NCI-H1417 treated with DMSO at 0.1 percent for 48 hours (cell line): ENCODE results near the gene ENTR1.

Experiments used
- DNase-seq: peaks from one replicate; lab custom pipeline; 2025; lab: John Stamatoyannopoulos, UW

The ENTR1 gene

DNA sequence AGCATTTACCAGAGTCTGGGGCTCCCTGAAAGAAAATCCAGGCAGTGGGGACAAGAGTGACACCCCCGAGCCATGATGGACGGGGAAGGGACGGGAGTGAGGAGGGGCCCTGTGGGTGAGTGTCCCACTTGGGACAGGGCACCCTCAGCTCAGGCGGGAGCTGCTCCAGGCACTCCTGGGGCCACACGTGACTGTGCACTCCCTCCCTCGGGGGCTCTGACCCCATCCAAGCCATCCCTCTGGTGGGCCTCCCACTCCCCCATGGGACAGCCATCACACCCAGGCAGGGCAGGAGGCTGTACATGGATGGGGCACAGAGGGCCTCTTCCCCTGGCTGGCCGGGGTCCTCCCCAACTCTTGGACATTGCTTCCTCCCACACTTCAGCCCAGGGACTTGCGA is 34.0 kb downstream of the ENTR1 start:
- no peak for DNase-seq

DNA sequence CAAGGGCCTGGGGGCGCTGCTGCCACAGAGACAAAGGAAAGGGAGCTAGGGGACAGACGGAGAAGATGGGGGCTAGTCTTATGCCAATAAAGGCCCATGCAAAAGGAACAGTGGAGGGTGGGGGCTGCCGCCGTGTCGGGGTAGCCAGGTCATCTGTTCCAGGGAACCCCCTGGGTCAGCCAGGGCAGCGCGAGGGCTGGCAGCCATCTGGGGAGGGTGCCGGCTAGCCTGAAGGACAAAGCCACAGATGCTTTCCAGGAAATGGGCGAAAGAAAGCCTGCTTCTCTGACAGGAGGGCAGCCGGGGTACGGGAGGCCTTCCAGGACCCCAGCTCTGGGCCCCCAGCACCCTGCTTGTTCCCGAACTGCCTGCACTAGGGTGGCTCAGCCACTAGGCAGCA is 35.3 kb downstream of the ENTR1 start:
- DNase-seq = no peak

GRCh38 chr9:136374183-136374575 is 36.2 kb downstream of the ENTR1 start:
- DNase-seq = no peak

GRCh38 chr9:136373300-136374182 is 36.9 kb downstream of the ENTR1 start, which contains the start of gene CARD9:
Gene CARD9, minus strand, starts transcription at chr9:136373669. Its CDS starts 1,591 bp downstream, at chr9:136372078.
- DNase-seq = no peak

- no peak for DNase-seq
Observed at GRCh38 chr9:136372561-136373299, 37.7 kb downstream of the ENTR1 start.

DNA sequence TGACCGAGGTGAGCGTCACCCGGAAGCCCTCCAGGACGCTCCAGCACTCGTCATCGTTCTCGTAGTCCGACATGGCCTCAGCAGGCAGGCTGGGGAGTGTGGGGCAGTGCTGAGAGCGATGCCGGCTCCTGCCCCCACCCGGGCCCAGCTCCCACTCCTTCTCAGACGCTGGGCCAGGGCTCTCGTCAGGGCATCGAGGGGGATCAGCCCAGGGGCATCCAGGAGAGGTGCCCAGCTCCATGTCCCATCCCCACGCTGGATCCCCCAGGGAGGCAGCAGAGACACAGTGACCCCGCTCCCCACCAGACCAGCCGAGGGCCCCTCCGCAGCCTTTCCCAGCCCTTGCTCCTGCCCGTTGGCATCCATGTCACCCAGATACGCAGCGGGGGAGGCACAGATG is 38.4 kb downstream of the ENTR1 start:
- DNase-seq = no peak

DNA sequence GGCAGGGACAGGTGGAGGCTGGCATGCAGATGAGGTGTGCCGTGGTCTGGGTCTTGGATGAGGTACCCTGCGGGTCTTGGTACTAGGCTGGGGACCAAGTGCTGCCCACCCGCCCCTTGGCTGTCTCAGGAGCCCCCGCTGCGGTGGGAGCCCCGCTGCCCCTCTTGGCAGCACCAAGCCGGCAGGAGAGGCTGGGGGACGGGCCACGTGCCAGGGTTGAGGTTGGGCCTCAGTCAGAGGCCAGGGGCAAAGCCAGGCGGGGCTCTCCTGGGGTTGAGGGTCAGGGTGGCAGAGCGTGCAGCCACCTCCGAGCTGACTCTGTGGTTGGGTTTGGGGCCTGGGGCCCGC is 38.9 kb downstream of the ENTR1 start:
- DNase-seq = no peak

- DNase-seq = no peak
Observed at GRCh38 chr9:136370687-136371532, 39.5 kb downstream of the ENTR1 start.

DNA sequence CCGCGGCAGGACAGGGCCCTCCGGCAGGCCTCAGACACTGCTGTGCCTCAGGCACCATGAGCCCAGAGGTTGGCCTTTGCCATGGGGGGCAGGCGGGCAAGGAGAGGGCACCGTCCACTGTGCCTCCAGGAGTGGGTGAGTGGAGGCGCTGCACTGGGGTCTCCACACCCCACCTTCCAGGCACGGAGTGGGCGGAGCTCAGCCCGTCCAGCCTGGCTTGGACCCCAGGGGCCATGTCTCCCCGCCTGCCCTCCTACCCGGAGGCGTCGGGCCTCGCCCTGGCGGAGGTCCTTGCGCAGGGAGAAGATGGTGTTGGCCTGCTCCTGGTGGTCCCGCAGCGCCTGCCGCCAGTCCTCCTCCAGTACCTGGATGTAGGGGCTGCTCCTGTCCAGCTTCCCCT is 40.4 kb downstream of the ENTR1 start:
- DNase-seq = no peak

- DNase-seq = no peak
Observed at GRCh38 chr9:136368190-136368589, 42.2 kb downstream of the ENTR1 start.

GRCh38 chr9:136367296-136368145 is 42.9 kb downstream of the ENTR1 start:
- DNase-seq = no peak

- no peak for DNase-seq
Observed at GRCh38 chr9:136366826-136367225, 43.6 kb downstream of the ENTR1 start.

GRCh38 chr9:136365775-136366222 is 44.6 kb downstream of the ENTR1 start:
- DNase-seq = no peak

DNA sequence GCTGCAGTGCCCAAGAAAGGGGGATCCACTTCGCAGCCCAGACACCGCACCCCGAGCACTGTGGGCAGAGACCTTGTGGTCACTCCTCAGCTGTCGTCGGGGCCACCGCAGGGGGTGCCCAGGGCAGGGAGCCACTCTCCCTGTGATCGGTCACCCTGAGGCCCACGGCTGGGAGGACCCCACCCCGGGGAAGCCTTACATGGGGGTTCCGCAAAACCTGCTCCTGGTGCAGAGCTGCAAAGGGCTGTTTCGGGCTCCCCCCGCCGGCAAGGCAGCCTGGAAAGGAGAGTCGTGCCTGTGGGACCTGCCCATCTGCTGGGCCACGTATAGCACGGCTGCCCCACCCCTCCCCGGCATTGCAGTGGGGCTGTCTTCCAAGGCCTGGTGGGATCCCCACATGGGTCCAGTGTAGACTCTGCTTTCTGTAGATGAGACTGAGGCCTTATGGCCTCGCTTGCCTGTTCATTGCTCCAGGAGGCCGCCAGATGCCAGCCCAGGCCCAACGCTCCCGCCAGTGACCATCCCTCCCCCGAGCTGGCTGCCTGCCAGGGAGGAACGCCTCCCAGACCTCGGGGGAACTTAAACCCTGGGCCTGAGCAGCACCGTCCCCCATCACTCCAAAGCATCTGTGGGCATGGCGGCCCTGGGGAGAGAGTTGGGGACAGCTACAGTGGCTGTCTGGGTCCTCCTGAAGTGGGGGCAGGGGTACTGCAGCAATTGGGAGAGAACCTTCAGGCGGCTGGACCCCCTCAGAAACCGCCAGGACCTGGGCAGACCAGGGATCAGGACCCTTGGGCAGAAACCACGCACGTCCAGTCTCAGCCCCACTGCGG is 45.3 kb downstream of the ENTR1 start:
- DNase-seq = no peak

DNA sequence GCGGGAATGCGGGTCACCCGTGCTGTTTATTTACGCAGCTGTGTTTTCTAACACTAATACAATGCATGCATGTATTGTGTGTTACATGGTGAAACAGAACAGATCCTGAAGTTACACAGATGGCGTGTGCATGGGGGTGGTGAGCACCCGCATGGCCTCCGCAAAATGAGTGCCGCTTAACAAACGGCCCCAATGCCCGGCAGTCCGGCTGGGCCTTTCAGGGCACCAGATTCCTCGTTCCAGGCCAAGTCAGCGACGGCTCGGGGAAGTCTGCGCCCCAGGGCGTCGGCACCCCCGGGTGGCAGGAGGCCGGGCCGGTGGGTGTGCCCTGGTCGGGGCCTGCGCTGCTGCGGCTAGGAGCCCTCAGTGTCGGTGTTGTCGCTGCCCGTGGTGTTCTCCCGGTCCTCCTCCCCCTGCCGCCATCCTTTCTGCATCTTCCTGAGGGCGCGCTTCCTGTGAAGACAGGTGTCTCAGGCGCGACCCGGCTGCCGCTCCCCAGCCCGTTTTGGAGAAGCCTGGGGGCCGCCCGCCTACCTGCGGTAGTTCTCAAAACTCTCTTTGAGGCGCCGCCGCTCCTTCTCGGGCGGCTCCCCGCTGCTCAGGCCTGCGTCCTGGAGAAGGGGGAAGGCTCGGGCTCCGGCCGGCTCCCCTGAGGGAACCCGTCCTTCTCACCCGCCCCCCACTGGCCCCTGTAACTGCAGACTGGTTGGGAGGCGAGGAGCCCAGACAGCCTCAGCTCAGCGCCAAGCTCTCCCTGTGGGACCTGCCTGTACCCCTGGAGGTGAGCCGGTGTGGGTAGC is 46.3 kb downstream of the ENTR1 start:
- DNase-seq = peak; percentile 46

GRCh38 chr9:136363106-136363948 is 47.1 kb downstream of the ENTR1 start, which contains the start of gene DNLZ:
Gene DNLZ, minus strand, starts transcription at chr9:136363744. Its CDS starts 30 bp downstream, at chr9:136363714.
- peak; percentile 65 for DNase-seq

DNA sequence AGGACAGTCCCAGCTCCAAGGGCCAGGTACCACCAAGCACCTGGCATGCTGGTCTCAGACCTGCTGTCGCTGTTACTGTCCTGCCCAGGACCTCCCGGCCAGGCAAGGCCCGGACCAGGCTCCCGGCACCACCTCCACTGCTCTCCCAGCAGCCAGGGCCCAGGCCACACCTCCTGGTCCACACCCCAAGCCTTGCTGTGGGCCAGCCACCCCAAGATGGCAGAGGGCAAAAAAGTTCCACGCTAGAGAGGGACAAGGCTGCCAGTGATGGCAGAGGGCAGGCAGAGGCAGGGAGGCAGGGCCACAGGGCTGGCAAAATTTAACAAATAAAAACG is 48.0 kb downstream of the ENTR1 start:
- no peak for DNase-seq

GRCh38 chr9:136361754-136362449 is 48.5 kb downstream of the ENTR1 start:
- no peak for DNase-seq
